Skin of body (tissue), 2 donors: Measurements from ENCODE around the gene PTOV1. TPM values are rescaled to one million over a fixed set of nuclear protein-coding genes. Genes with fewer than 3 reads are reported as not detected.

Experiments used
- DNase-seq: peaks from one replicate; lab custom pipeline; 2025; lab: John Stamatoyannopoulos, UW
- total RNA-seq: library from RNA; depleted of rRNA; stranded (reverse); fragments of >200 nt; gene quantifications from one replicate; pipeline ENCODE4 v1.2.3, GENCODE V29; 2014

PTOV1 gene
- total RNA-seq, 1 donor from 2014 or later, result 46.4 TPM

DNA sequence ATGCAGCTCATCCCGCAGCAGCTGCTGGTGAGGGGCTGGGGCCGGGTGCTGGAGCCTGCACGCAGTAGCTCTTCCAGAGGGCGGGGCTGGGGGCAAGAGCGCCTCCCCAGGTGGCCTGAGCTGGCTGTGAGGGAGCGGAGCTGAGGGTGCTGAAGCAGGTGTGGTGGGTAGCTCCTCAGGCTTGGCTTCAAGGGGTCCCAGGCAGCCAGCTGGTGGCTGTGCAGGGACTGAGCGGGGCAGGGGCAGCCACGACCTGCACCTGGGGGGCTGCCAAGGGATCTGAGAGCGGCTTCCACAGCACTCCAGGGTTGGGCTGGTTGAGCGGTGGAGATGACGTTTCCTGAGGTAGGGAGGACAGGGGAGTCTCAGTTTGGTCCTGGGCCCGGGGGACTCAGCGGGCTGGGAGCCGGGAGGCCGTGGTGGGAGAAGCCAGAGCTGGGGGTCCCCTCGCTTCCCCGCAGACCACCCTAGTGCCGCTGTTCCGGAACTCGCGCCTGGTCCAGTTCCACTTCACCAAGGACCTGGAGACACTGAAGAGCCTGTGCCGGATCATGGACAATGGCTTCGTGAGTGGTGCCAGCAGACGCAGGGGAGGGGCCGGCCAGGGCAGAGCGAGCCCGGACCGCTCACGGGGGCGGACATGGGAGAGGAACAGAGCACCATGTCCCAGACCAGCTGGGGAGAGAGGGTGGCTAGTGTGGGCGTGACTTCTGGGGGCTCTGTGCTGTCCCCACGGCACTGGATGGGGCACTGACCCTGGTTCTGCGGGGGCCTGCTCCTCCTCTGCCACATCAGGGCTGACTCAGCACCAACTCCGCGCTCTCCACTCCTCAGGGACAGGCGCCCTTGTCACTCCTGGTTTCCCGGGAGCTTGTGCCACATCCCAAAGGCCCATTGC is 7.4 kb downstream of the PTOV1 start:
- no peak for DNase-seq

DNA sequence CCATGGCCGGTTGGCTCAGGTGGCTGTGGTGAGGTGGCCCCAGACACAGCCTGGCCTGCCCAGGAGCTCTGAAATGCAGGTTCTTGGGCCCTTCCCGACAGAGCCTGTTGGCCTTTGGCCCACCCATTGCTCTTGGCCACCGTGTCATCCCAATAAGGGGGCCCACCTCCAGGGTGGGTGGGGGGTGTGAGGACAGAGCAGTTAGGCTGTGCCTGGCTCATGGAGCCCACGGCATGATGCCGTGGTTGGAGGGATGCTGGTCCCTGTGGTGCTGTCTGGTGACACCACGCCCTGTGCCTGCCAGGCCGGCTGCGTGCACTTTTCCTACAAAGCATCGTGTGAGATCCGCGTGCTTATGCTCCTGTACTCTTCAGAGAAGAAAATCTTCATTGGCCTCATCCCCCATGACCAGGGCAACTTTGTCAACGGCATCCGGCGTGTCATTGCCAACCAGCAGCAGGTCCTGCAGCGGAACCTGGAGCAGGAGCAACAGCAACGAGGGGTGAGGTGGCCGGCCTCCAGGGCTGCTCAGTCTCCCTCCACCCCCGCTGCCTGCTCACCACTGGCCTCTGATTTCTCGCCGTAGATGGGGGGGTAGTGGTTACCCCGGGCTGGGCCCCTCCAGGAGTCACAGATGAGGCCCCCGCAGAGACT is 8.8 kb downstream of the PTOV1 start:
- DNase-seq, result no peak

GRCh38 chr19:49860336-49861102 is 9.6 kb downstream of the PTOV1 start:
- DNase-seq, result no peak

DNA sequence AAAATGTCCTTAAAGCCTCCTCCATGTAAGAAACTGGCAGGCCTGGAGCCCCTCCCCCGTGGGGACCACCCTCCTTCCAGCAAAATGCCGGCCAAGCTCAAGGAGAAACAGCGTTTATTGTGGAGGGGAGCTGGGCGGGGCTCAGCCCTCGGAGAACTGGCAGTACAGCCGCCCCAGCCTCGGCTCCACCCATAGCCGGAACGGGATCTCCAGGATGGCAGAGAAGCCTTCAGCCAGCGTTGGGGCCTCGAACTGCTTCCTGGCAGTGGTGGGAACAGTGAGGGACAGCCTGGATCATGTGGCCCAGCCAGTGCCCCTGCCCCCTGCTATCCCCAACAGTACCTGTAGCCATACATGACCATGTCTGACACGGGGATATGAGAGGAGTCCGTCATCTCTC is 10.1 kb downstream of the PTOV1 start:
- DNase-seq, result no peak

DNA sequence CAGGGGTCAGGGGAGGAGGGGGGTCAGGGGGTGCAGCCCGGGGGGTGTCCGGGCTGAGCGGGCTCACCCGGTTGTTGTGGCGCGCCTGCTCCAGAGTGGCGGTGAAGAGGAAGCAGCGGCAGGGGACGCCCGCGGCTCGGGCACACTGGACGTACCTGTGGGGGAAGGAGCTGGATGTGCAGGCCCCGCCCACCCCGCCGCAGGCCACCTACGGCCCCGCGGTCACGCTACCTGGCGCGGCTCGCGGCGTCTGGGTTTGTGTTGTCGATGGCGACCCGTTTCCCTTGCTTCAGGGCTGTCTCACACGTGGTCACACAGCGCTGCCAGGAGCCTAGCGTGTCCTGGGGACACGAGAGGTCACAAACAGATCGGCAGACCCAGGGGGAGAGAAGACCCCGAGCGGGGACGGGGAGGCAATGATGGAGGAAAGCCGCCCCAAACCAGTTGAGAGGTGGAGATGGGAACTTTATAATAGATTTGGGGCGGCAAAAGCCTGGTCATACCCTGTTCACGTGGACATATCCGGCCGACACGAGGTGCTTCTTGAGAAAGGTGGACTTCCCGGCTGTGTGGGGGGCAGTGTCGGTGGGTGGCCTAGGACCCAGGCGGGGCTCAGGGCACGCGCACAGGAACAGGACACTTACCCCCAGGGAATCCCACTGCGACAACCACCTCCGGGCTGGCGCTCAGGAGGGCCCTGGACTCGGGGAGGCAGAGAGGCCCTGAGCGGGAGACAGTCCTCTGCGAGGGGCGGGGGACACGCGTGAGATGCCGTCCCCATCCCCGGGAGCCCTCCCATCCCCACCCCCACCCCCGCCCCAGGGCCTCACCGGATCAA is 10.8 kb downstream of the PTOV1 start:
- no peak for DNase-seq

GRCh38 chr19:49862391-49863253 is 11.7 kb downstream of the PTOV1 start:
- DNase-seq, result no peak

DNA sequence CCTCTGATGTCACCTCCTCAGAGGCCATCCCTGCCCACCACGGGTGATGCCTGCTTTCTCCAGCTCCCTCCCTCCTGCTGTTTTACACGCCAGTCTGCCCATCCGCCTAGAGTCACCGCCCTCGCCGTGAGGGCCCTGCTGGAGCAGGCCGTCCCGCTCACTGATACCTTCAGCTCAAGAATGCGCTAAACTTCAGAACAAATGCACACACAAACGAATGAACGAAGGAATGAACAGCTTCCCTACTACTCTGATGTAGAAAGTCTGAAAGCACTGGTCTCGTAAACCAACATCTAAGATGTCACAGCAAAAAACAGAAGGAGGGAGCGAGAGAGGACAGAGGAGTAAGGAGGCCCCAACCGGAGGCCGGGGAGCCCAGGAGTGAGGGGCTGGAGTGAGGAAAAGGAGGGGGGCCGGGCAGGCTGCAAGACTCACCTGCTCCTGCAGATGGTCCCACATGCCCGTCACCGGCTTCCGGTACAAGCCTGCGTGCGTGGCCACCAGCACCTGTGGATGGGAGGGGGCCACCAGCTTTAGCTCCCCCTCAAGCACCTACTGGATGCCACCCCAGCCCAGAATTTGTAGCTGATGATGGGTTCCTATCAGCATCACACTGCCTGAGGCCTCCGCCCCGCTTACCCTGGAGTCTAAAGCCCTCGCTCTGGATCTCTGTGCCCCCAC is 12.4 kb downstream of the PTOV1 start:
- no peak for DNase-seq

GRCh38 chr19:49863935-49864320 is 13.0 kb downstream of the PTOV1 start:
- DNase-seq, result no peak

DNA sequence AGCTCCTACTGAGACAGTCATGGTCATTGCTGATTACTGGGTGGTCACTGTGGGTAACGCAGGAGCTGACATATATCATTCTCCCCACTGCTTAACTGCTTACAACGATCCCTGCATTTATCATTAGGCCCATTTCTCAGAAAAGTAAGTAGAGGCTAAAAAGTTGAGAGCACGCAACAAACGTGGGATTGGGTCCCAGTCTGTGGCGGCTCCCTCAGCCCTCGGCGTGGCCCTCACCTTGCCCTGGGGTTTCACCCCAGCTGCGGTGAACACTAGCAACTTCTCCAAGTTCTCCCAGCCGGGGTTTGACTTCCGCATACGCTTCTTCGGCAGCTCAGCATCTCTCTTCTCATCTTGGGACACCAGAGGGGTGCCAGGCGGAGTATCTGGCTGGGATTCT is 13.9 kb downstream of the PTOV1 start:
- no peak for DNase-seq

- DNase-seq, result peak; percentile 97
These were observed 16.2 kb downstream of the PTOV1 start, which contains the start of gene PNKP for GRCh38 chr19:49866933-49867782. TSS of gene PNKP (minus strand) at chr19:49867576. CDS start at chr19:49867204, 372 bp downstream.

DNA sequence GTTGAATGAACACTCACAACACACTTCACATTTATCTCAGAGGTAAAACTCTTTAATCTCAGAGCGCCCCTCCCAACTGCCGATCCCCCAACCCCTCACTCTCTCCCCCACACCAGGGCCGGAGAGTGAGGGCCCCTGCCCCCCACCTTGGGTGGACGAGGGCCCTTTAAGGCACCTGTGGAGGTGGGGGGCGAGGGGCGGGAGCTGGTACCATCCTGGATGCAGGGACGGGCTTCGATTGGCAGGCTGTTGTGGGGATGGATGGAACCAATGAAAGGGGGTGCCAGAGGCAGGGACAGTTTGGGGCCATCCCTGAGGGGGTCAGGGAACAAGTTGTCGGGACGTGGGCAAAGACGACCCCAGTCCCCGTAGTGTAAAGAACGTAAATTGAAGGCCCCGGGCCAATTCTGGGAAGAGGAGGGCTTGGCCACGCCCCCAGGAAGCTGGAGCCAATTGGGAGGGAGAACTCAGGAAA is 18.1 kb downstream of the PTOV1 start:
- DNase-seq, result no peak

DNA sequence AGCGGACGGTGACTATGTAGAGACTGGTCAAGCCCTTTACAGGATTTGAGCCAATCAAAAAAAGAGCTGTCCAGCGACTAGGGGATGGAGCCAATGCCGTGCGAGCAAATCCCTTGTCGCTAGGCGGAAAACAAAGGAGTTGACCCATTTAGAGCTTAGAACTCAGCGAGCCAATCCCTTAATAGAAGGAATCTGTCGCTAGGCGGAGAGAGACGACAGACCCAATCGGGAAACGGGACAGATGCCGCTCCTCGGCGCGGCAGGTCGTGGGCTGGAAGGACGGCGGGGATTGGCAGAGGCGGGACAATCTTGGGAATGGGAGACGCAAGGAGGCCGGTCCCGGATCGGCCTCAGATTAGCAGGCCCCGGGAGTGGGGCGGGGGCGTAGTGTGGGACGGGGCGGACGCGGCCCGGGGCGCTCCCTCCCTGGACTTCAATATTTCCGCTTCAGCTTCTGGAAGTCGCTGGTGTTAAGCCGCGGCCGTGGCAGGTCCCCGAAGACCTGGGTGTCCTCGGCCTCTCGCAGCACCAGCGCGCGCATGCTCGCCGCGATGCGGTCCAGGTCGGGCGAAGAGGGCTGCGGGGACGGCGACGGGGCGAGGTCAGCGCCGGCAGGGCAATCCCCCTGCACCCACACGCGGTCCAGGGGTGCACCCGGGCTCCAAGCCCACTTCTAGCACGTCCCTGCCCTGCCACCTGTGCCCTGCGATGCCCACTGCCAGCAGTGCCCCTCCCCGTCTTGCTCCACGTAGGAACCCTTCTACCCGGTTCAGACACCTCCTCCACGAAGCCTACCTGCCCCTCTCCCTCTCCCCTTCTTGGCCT is 18.7 kb downstream of the PTOV1 start:
- peak; percentile 100 for DNase-seq

DNA sequence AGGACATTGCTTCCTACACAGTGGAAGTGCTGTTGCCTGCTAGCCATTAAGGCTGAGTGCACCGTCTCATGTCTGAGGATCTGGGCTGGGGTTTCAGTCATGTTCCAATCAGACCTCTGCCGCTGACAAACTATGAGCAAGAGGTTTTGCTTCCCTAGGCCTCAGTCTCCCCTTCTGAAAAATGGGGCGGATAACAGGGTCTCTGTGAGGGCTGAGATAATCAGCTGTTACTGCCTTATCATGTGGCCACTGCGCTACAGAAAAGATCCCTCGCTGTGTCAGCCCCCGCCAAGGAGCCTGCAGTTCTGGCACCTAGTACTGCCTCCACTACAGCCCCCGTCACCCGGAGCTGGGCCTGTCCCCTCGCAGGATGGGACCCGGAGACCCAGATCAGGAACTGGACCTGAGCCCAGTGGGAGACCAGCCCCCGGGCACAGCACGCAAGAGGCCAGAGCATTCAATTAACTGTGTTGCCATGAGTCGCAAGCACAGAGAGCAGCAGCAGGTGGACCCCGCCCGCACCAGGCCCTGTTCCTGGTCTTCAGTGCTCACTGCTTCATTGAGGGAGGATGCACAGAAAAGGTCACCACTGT is 19.4 kb downstream of the PTOV1 start:
- no peak for DNase-seq

- DNase-seq, result no peak
These were observed 20.5 kb downstream of the PTOV1 start for GRCh38 chr19:49871349-49871985.

GRCh38 chr19:49872245-49873128 is 21.5 kb downstream of the PTOV1 start:
- DNase-seq, result no peak

GRCh38 chr19:49873129-49873521 is 22.2 kb downstream of the PTOV1 start:
- no peak for DNase-seq
